Inferior parietal cortex (tissue), 1 donor: ENCODE results near the gene TMEM132D.

Experiments used
- DNase-seq: peaks from one replicate; pipeline ENCODE4 v3.0.0-alpha.2; 2016; ENCODE audit errors: extremely low spot score

The TMEM132D gene

GRCh38 chr12:129534966-129535750, 368.7 kb downstream of the TMEM132D start:
- DNase-seq, result no peak

- DNase-seq, result no peak
Measured at GRCh38 chr12:129532707-129533499, 370.9 kb downstream of the TMEM132D start.

- no peak for DNase-seq
Measured at GRCh38 chr12:129532082-129532481, 371.7 kb downstream of the TMEM132D start.

GRCh38 chr12:129530984-129531383, 372.8 kb downstream of the TMEM132D start:
- no peak for DNase-seq

GRCh38 chr12:129530517-129530916, 373.3 kb downstream of the TMEM132D start:
- no peak for DNase-seq

GRCh38 chr12:129527506-129527905, 376.3 kb downstream of the TMEM132D start:
- no peak for DNase-seq

- no peak for DNase-seq
Measured at GRCh38 chr12:129523621-129524020, 380.2 kb downstream of the TMEM132D start.

GRCh38 chr12:129520739-129521138, 383.1 kb downstream of the TMEM132D start:
- no peak for DNase-seq

- no peak for DNase-seq
Measured at GRCh38 chr12:129503802-129504201, 400.0 kb downstream of the TMEM132D start.

- DNase-seq, result no peak
Measured at GRCh38 chr12:129496226-129496625, 407.6 kb downstream of the TMEM132D start.

GRCh38 chr12:129494766-129495165, 409.1 kb downstream of the TMEM132D start:
- DNase-seq, result no peak

- DNase-seq, result no peak
Measured at GRCh38 chr12:129494260-129494659, 409.6 kb downstream of the TMEM132D start.

GRCh38 chr12:129489100-129489676, 414.6 kb downstream of the TMEM132D start:
- DNase-seq, result no peak

- DNase-seq, result no peak
Measured at GRCh38 chr12:129486931-129487330, 416.9 kb downstream of the TMEM132D start.

GRCh38 chr12:129483111-129483893, 420.5 kb downstream of the TMEM132D start:
- peak; percentile 17 for DNase-seq

- DNase-seq, result no peak
Measured at GRCh38 chr12:129481921-129482320, 421.9 kb downstream of the TMEM132D start.

GRCh38 chr12:129470196-129470595, 433.6 kb downstream of the TMEM132D start:
- no peak for DNase-seq

GRCh38 chr12:129467726-129468125, 436.1 kb downstream of the TMEM132D start:
- DNase-seq, result no peak

- DNase-seq, result no peak
Measured at GRCh38 chr12:129467289-129467688, 436.5 kb downstream of the TMEM132D start.

- DNase-seq, result no peak
Measured at GRCh38 chr12:129466499-129466898, 437.3 kb downstream of the TMEM132D start.

GRCh38 chr12:129459886-129460285, 443.9 kb downstream of the TMEM132D start:
- DNase-seq, result no peak

- no peak for DNase-seq
Measured at GRCh38 chr12:129446696-129447095, 457.1 kb downstream of the TMEM132D start.
